ENCODE measurements around the gene CEP126. TPM values are rescaled to one million over a fixed set of nuclear protein-coding genes. Genes with fewer than 3 reads are reported as not detected.
A peak's percentile ranks its signal among the peaks of the same experiment; 100 is the strongest.

Gene CEP126
- polyA plus RNA-seq, 1 experiment: 3.7 TPM

DNA sequence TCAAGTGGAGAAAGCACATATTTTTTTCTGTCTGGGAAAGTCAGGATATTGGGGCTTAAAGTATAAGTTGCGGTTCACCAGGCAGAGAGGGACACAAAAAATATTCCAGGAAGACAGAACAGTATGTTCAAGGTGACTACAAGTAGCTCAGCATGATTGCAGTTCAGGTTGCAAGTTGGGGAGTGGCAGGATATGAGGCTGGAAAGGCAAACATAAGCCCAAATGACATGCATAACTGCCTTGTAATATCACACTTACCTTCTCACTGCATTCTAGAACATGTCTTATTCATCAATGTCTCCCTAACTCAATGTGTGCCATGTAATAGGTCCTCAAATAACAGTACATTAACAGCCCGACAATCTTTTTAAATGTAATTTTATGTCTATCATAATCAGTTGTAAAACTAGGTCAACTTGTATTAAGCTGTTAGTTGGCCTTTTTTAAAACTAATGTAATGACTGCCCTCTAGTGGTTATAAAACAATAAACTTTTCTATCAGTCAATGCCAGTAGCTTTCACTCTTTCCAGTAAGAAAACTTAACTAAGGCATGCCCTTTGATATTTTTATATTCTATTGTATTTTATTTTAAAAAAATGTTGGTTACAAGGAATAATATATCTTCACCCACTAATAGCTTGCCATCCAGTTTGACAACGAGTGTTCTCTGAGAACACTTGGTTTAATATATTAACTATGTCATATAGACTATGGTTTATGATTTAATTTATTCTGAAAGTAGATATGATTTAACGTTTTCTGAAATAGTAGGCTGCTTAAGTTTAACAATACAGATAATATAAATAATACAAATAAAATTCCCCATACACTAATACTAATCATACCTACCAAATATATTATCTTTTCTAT, 93.0 kb downstream of the CEP126 start:
- CTCF ChIA-PET: interaction anchor here (0.6 to 6.3 kb wide), 60 partner anchors 9 to 659 kb away, joined by 3 to 370 read pairs (median 4); partner anchors contain the start of genes CEP126 and CFAP300
- peak; percentile 4 for DNase-seq (ENCODE audit: low read depth, low spot score)
- TF ChIP-seq, protein P1, sequence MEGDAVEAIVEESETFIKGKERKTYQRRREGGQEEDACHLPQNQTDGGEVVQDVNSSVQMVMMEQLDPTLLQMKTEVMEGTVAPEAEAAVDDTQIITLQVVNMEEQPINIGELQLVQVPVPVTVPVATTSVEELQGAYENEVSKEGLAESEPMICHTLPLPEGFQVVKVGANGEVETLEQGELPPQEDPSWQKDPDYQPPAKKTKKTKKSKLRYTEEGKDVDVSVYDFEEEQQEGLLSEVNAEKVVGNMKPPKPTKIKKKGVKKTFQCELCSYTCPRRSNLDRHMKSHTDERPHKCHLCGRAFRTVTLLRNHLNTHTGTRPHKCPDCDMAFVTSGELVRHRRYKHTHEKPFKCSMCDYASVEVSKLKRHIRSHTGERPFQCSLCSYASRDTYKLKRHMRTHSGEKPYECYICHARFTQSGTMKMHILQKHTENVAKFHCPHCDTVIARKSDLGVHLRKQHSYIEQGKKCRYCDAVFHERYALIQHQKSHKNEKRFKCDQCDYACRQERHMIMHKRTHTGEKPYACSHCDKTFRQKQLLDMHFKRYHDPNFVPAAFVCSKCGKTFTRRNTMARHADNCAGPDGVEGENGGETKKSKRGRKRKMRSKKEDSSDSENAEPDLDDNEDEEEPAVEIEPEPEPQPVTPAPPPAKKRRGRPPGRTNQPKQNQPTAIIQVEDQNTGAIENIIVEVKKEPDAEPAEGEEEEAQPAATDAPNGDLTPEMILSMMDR (IDR thresholded peaks at IDR 0.05; ENCODE audit: low read depth, low read length): peak; percentile 45
- POLR2A ChIA-PET: interaction anchor here (1.0 to 1.7 kb wide), 4 partner anchors 93 to 426 kb away, joined by 3 to 5 read pairs (median 4); partner anchors contain the start of gene CEP126
- no peak overlapping the region for H3K4me3 ChIP-seq (ENCODE audit: low read depth, low read length)
- H3K27me3 ChIP-seq (ENCODE audit: control insufficient read depth, insufficient read depth, low read length): no peaks in the 10 kb centered on the region
- no peaks in the 10 kb centered on the region for H3K9me3 ChIP-seq (ENCODE audit: control insufficient read depth, insufficient read depth, low read length)
- no peak overlapping the region for H3K27ac ChIP-seq (ENCODE audit: low read depth, low read length)

DNA sequence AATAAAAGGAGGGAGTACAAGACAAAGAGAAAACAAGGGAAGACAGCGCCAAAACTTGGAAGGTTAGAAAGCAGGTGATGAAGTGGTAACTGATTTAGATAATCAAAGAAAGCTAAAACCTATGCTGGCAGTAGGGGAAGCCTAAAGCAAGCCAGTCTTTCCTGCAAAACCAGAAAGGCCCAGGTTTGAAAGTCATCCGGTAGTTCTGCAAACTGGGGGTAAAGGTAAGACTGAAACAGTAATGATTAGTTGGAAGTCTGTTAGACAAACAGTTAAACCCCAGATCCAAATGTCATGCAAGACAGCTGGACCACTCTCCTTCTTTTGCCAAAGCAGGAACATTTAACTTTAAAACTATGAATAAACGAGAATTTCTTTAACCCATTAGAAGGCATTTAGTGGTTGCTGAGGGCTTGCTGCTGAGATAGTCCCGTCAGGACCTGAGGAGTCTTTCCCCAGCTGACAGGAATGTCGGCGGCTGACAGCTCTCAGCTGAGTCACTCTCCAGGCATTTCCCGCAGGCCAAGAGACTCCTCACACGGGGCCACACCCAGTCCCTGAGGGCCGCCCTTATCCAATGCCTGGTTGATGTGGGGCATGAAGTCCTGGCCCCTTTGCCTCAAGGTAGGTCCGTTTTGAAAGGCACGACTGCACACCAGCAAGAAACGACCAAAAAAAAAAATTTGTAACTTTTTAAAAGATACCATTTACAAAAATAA, 96.1 kb downstream of the CEP126 start:
- H3K27ac ChIP-seq (ENCODE audit: low read depth, low read length): peak overlapping the region; percentile 3
- H3K4me3 ChIP-seq (ENCODE audit: low read depth, low read length): no peak overlapping the region
- TF ChIP-seq, protein P1 (IDR thresholded peaks at IDR 0.05; ENCODE audit: low read depth, low read length): no peak
- no peaks in the 10 kb centered on the region for H3K27me3 ChIP-seq (ENCODE audit: control insufficient read depth, insufficient read depth, low read length)
- DNase-seq (ENCODE audit: low read depth, low spot score): peak; percentile 59
- POLR2A ChIA-PET: no interaction called here
- H3K9me3 ChIP-seq (ENCODE audit: control insufficient read depth, insufficient read depth, low read length): no peaks in the 10 kb centered on the region
- CTCF ChIA-PET: interaction anchor here (1.0 to 6.3 kb wide), 2 partner anchors 150 to 582 kb away, joined by 3 to 370 read pairs; no protein-coding TSS in a partner anchor

DNA sequence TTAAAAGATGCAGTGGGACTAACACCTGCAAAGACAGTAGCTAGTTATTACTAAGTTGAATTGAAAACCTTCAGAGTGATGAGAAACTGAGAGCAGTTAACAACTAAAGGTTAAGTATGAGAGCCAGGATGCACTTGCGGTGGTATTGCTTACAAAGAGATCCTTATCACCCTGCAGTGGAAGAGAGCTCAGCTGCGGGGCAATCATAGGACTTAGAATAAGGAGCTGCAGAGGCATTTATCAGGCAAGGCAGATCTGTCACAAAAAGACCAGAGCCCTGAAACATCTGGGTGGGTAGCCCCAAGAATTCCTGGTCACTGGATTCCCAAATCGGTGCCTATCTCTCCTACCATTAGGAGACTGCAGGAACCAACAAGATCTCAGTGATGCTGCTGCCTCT, 98.1 kb downstream of the CEP126 start:
- no peak for DNase-seq (ENCODE audit: low read depth, low spot score)
- no peak overlapping the region for H3K4me3 ChIP-seq (ENCODE audit: low read depth, low read length)
- no peaks in the 10 kb centered on the region for H3K9me3 ChIP-seq (ENCODE audit: control insufficient read depth, insufficient read depth, low read length)
- ChIA-PET POLR2A (no interaction called here), CTCF (interaction anchor here (2.5 kb wide), 1 partner anchor 152 kb away, joined by 14 read pairs; no protein-coding TSS in a partner anchor)
- TF ChIP-seq, protein P1 (IDR thresholded peaks at IDR 0.05; ENCODE audit: low read depth, low read length): no peak
- no peak overlapping the region for H3K27ac ChIP-seq (ENCODE audit: low read depth, low read length)
- H3K27me3 ChIP-seq (ENCODE audit: control insufficient read depth, insufficient read depth, low read length): no peaks in the 10 kb centered on the region

DNA sequence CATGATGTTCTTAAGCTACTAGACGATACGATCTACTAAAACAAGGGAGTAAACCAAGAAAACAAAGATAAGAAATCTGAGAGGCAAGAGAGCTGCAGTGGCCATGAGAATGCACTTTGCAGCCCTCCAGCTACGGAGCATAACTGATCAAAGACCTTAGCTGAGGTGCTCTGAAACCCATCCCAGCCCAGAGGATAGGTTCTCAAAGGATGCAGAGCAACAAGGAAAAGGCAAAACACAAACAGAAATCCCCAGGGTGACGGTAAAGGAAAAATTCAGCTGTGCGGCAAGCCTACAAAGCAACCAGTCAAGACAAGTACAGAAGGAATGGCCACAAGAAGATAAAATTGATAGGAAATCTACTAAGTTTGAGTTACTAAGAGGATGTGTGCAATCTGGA, 99.9 kb downstream of the CEP126 start:
- TF ChIP-seq, protein P1 (IDR thresholded peaks at IDR 0.05; ENCODE audit: low read depth, low read length): no peak
- ChIA-PET CTCF (interaction anchor here (1.1 kb wide), 1 partner anchor 154 kb away, joined by 9 read pairs; no protein-coding TSS in a partner anchor), POLR2A (no interaction called here)
- no peak for DNase-seq (ENCODE audit: low read depth, low spot score)
- Histone ChIP-seq H3K4me3 (ENCODE audit: low read depth, low read length) (no peak overlapping the region), H3K9me3 (ENCODE audit: control insufficient read depth, insufficient read depth, low read length) (no peaks in the 10 kb centered on the region), H3K27ac (ENCODE audit: low read depth, low read length) (no peak overlapping the region), H3K27me3 (ENCODE audit: control insufficient read depth, insufficient read depth, low read length) (no peaks in the 10 kb centered on the region)
